Measurements from ENCODE around the gene P2RX7. TPM values are rescaled to one million over a fixed set of nuclear protein-coding genes. Genes with fewer than 3 reads are reported as not detected.

Gene P2RX7
- polyA plus RNA-seq, 1 donor from 2014 or later = not detected

- H3F3A ChIP-seq (ENCODE audit: insufficient read depth, low read length, poor library complexity, severe bottlenecking) = no peaks in the 10 kb centered on the region
- H3K36me3 ChIP-seq (ENCODE audit: insufficient read depth, low read length) = no peaks in the 10 kb centered on the region
- H3K27me3 ChIP-seq (ENCODE audit: insufficient read depth, low read depth, low read length) = no peaks in the 10 kb centered on the region
- no peak overlapping the region for H3K9ac ChIP-seq (ENCODE audit: low read length)
- no peak overlapping the region for H3K4me2 ChIP-seq (ENCODE audit: low read length)
- no peaks in the 10 kb centered on the region for H3K9me2 ChIP-seq (ENCODE audit: insufficient read depth, low read length)
- no peak overlapping the region for H2AFZ ChIP-seq (ENCODE audit: low read depth, low read length)
- no peaks in the 10 kb centered on the region for H3K79me2 ChIP-seq (replicated peaks; ENCODE audit: insufficient read depth, low read length)
- no peak overlapping the region for H3K27ac ChIP-seq (ENCODE audit: low read length)
- no peak overlapping the region for H3K4me3 ChIP-seq (ENCODE audit: low read length)
- TF ChIP-seq MXI1 (conservative IDR thresholded peaks at IDR 0.05; ENCODE audit: poor library complexity, severe bottlenecking) (no peak), POLR2AphosphoS5 (IDR thresholded peaks at IDR 0.05) (no peak), REST (IDR thresholded peaks at IDR 0.05; ENCODE audit: borderline replicate concordance) (no peak), CTCF (IDR thresholded peaks at IDR 0.05; ENCODE audit: poor library complexity, severe bottlenecking) (no peak), EZH2 (IDR thresholded peaks at IDR 0.05; ENCODE audit: borderline replicate concordance, insufficient read depth, low read length, poor library complexity, severe bottlenecking) (no peak), RAD21 (conservative IDR thresholded peaks at IDR 0.05) (no peak), EP300 (conservative IDR thresholded peaks at IDR 0.05; ENCODE audit: poor library complexity, severe bottlenecking) (no peak), TAF1 (IDR thresholded peaks at IDR 0.05; ENCODE audit: low read depth) (no peak), SMC3 (conservative IDR thresholded peaks at IDR 0.05; ENCODE audit: poor library complexity) (no peak)
- H3K9me3 ChIP-seq (ENCODE audit: low read length) = no peaks in the 10 kb centered on the region
- H4K20me1 ChIP-seq (ENCODE audit: insufficient read depth) = no peaks in the 10 kb centered on the region
Observed at GRCh38 chr12:121154793-121155375, 22.2 kb downstream of the P2RX7 start.

- Histone ChIP-seq H3K9me3 (ENCODE audit: low read length) (no peaks in the 10 kb centered on the region), H4K20me1 (ENCODE audit: insufficient read depth) (no peaks in the 10 kb centered on the region), H3K79me2 (replicated peaks; ENCODE audit: insufficient read depth, low read length) (no peaks in the 10 kb centered on the region), H3K9ac (ENCODE audit: low read length) (no peak overlapping the region), H3K27ac (ENCODE audit: low read length) (no peak overlapping the region), H3K4me3 (ENCODE audit: low read length) (no peak overlapping the region), H3K9me2 (ENCODE audit: insufficient read depth, low read length) (no peaks in the 10 kb centered on the region), H3F3A (ENCODE audit: insufficient read depth, low read length, poor library complexity, severe bottlenecking) (no peaks in the 10 kb centered on the region), H3K4me2 (ENCODE audit: low read length) (no peak overlapping the region), H3K36me3 (ENCODE audit: insufficient read depth, low read length) (no peaks in the 10 kb centered on the region), H2AFZ (ENCODE audit: low read depth, low read length) (no peak overlapping the region), H3K27me3 (ENCODE audit: insufficient read depth, low read depth, low read length) (no peaks in the 10 kb centered on the region)
- no peak for TF ChIP-seq SMC3 (conservative IDR thresholded peaks at IDR 0.05; ENCODE audit: poor library complexity)
- no peak for TF ChIP-seq POLR2AphosphoS5 (IDR thresholded peaks at IDR 0.05)
- no peak for TF ChIP-seq REST (IDR thresholded peaks at IDR 0.05; ENCODE audit: borderline replicate concordance)
- TF ChIP-seq CTCF (IDR thresholded peaks at IDR 0.05; ENCODE audit: poor library complexity, severe bottlenecking) = no peak
- TF ChIP-seq EP300 (conservative IDR thresholded peaks at IDR 0.05; ENCODE audit: poor library complexity, severe bottlenecking) = no peak
- TF ChIP-seq MXI1 (conservative IDR thresholded peaks at IDR 0.05; ENCODE audit: poor library complexity, severe bottlenecking) = no peak
- no peak for TF ChIP-seq RAD21 (conservative IDR thresholded peaks at IDR 0.05)
- no peak for TF ChIP-seq EZH2 (IDR thresholded peaks at IDR 0.05; ENCODE audit: borderline replicate concordance, insufficient read depth, low read length, poor library complexity, severe bottlenecking)
- TF ChIP-seq TAF1 (IDR thresholded peaks at IDR 0.05; ENCODE audit: low read depth) = no peak
Observed at GRCh38 chr12:121156365-121156764, 23.7 kb downstream of the P2RX7 start.
